Forelimb muscle (tissue), 1 donor: Measurements from ENCODE around the gene RTBDN. TPM values are rescaled to one million over a fixed set of nuclear protein-coding genes. Genes with fewer than 3 reads are reported as not detected.

Experiments
- DNase-seq: peaks from one replicate; pipeline ENCODE4 v3.0.0-alpha.2; 2013; ENCODE audit warnings: low read depth
- polyA plus RNA-seq: library from polyadenylated mRNA; unstranded; fragments of 120-200 nt; gene quantifications from one replicate; pipeline ENCODE4 v1.2.1, GENCODE V29; 2013; ENCODE audit not compliant: insufficient read length

The RTBDN gene
- polyA plus RNA-seq, 1 donor = not detected

GRCh38 chr19:12782424-12783290 is 51.7 kb downstream of the RTBDN start:
- no peak for DNase-seq

- DNase-seq = no peak
These were observed 52.3 kb downstream of the RTBDN start for GRCh38 chr19:12782174-12782423.

GRCh38 chr19:12779162-12779993 is 55.0 kb downstream of the RTBDN start:
- DNase-seq = no peak

- no peak for DNase-seq
These were observed 55.5 kb downstream of the RTBDN start for GRCh38 chr19:12778905-12779161.

- DNase-seq = no peak
These were observed 56.1 kb downstream of the RTBDN start for GRCh38 chr19:12778017-12778904.

- DNase-seq = no peak
These were observed 57.0 kb downstream of the RTBDN start for GRCh38 chr19:12777217-12778016.

Other genes starting within 250 kb of the RTBDN start
- 2.6 TPM for gene ZNF490, start 223.8 kb downstream of the RTBDN start, polyA plus RNA-seq
- gene ZNF791, start 223.7 kb downstream of the RTBDN start, polyA plus RNA-seq = 14.4 TPM
- gene MAN2B1, start 167.8 kb downstream of the RTBDN start, polyA plus RNA-seq = 23.4 TPM
- 12.4 TPM for gene WDR83, start 167.8 kb downstream of the RTBDN start, polyA plus RNA-seq
- 58.9 TPM for gene DHPS, start 152.7 kb downstream of the RTBDN start, polyA plus RNA-seq
- not detected for gene GNG14, start 146.6 kb downstream of the RTBDN start, polyA plus RNA-seq
- gene FBXW9, start 137.9 kb downstream of the RTBDN start, polyA plus RNA-seq = 3.7 TPM
- 53.9 TPM for gene TNPO2, start 110.6 kb downstream of the RTBDN start, polyA plus RNA-seq
- gene TRIR, start 99.9 kb downstream of the RTBDN start, polyA plus RNA-seq = 199 TPM
- gene GET3, start 97.1 kb downstream of the RTBDN start, polyA plus RNA-seq = 42.4 TPM
- not detected for gene BEST2, start 82.8 kb downstream of the RTBDN start, polyA plus RNA-seq
- gene HOOK2, start 59.0 kb downstream of the RTBDN start, polyA plus RNA-seq = 30.9 TPM
- gene JUNB, start 43.1 kb downstream of the RTBDN start, polyA plus RNA-seq = 32.1 TPM
- 162 TPM for gene PRDX2, start 32.8 kb downstream of the RTBDN start, polyA plus RNA-seq
- gene THSD8, start 32.5 kb downstream of the RTBDN start, polyA plus RNA-seq = 3.0 TPM
- gene RNASEH2A, start 28.0 kb downstream of the RTBDN start, polyA plus RNA-seq = 17.3 TPM
- 0.52 TPM for gene MAST1, start 3.9 kb upstream of the RTBDN start, polyA plus RNA-seq
- gene DNASE2, start 46.9 kb upstream of the RTBDN start, polyA plus RNA-seq = 8.2 TPM
- gene KLF1, start 52.6 kb upstream of the RTBDN start, polyA plus RNA-seq = 0.42 TPM
- gene GCDH, start 56.6 kb upstream of the RTBDN start, polyA plus RNA-seq = 39.4 TPM
- 3.9 TPM for gene SYCE2, start 84.7 kb upstream of the RTBDN start, polyA plus RNA-seq
- 42.6 TPM for gene FARSA, start 99.1 kb upstream of the RTBDN start, polyA plus RNA-seq
- 312 TPM for gene CALR, start 104.0 kb upstream of the RTBDN start, polyA plus RNA-seq
- 137 TPM for gene RAD23A, start 111.3 kb upstream of the RTBDN start, polyA plus RNA-seq
- 46.0 TPM for gene GADD45GIP1, start 122.6 kb upstream of the RTBDN start, polyA plus RNA-seq
- gene DAND5, start 135.0 kb upstream of the RTBDN start, polyA plus RNA-seq = 0.08 TPM
- 111 TPM for gene NFIX, start 160.9 kb upstream of the RTBDN start, polyA plus RNA-seq